Keratinocyte (primary cell): ENCODE data around the gene EIF2S2.

ENCODE experiments used
- EZH2 ChIP-seq: IDR thresholded peaks from one replicate; pipeline ENCODE4 v1.6.1; 2012; ENCODE audit warnings: inconsistent platforms, mild to moderate bottlenecking, low read length, moderate library complexity
- TF ChIP-seq, protein P1 (sequence below), 3 experiments: IDR thresholded peaks in 1 of 3; conservative IDR thresholded peaks in 1 of 3; optimal IDR thresholded peaks in 1 of 3; 2 replicates in 2 of 3; 3 replicates in 1 of 3; pipeline versions ENCODE3 to v1.5.1; 2011; ENCODE audit warnings: low read length in 3 of 3, mild to moderate bottlenecking in 3 of 3, moderate library complexity in 2 of 3, control low read depth in 1 of 3, inconsistent platforms in 1 of 3; ENCODE audit not compliant: insufficient read depth in 2 of 3; ENCODE audit errors: extremely low read depth in 1 of 3

DNA sequence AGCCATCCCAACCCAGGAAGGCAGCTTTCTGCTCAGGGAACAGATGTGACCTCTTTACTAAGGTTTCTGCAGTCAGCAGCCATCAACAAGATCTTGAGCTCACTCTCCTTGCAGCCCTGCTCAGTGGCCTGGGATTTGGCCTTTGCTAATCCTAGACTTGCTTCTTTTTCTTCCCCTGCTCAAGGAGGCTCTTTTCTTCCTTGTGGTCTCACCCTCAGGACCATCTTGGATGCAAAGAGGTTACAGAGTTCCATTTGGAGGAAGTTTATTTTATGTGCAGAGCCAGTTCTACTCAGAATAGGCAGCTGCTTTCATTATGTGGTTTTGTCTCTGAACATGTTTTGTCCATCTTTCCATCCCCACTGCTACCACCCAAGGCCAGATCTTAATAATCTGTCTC is 69.0 kb downstream of the EIF2S2 start:
- TF ChIP-seq, protein P1, sequence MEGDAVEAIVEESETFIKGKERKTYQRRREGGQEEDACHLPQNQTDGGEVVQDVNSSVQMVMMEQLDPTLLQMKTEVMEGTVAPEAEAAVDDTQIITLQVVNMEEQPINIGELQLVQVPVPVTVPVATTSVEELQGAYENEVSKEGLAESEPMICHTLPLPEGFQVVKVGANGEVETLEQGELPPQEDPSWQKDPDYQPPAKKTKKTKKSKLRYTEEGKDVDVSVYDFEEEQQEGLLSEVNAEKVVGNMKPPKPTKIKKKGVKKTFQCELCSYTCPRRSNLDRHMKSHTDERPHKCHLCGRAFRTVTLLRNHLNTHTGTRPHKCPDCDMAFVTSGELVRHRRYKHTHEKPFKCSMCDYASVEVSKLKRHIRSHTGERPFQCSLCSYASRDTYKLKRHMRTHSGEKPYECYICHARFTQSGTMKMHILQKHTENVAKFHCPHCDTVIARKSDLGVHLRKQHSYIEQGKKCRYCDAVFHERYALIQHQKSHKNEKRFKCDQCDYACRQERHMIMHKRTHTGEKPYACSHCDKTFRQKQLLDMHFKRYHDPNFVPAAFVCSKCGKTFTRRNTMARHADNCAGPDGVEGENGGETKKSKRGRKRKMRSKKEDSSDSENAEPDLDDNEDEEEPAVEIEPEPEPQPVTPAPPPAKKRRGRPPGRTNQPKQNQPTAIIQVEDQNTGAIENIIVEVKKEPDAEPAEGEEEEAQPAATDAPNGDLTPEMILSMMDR (optimal IDR thresholded peaks at IDR 0.05 in 1 of 3, IDR thresholded peaks at IDR 0.05 in 1 of 3, conservative IDR thresholded peaks at IDR 0.05 in 1 of 3; ENCODE audit: extremely low read depth in 1 of 3, insufficient read depth in 2 of 3, low read length in 3 of 3): no peak
- TF ChIP-seq EZH2: no peak
